GM12878 (cell line): Measurements from ENCODE around the gene PHF3. TPM values are rescaled to one million over a fixed set of nuclear protein-coding genes. Genes with fewer than 3 reads are reported as not detected.

Source experiments
- ATAC-seq: fragments of 200-7000 bp; cut with Tn5 transposase; 3 replicates; pipeline ENCODE4 v1.9.1; 2020; ENCODE audit warnings: mild to moderate bottlenecking, moderate library complexity
- BruUV-seq: library from RNA; stranded (reverse); fragments of 400-500 nt; replicated peaks from 2 replicates; lab custom pipeline; 2021; lab: Mats Ljungman, UMichigan
- CTCF ChIA-PET: fragments of 300-600 bp; sonication (Branson Sonifier 250); formaldehyde crosslinking; extraction: SDS; loops from one replicate; lab custom pipeline; 2021; ENCODE audit warnings: inconsistent platforms; lab: Yijun Ruan, JAX
- POLR2A ChIA-PET: fragments of 350-600 bp; formaldehyde crosslinking; extraction: SDS; loops from one replicate; lab custom pipeline; 2021; ENCODE audit warnings: inconsistent platforms; lab: Charles Lee
- RAD21 ChIA-PET: fragments of 300-600 bp; sonication (Branson Sonifier 250); formaldehyde crosslinking; loops from one replicate; lab custom pipeline; 2023; ENCODE audit warnings: antibody characterized with exemption; ENCODE audit not compliant: unreplicated experiment; lab: Charles Lee
- SMC1A ChIA-PET: fragments of 300-600 bp; sonication (Branson Sonifier 250); formaldehyde crosslinking; loops from one replicate; lab custom pipeline; 2023; ENCODE audit not compliant: unreplicated experiment, uncharacterized antibody; lab: Charles Lee
- DNase-seq: peaks from one replicate; pipeline ENCODE4 v3.0.0-alpha.2; 2011; ENCODE audit warnings: low read depth, low spot score
- FAIRE-seq: peaks from 3 replicates; lab custom pipeline; 2011; peaks lifted over from hg19 to GRCh38; lab: Jason Lieb, UNC
- H2AFZ ChIP-seq: 2 replicates; pipeline ENCODE4 v1.6.0; 2011; ENCODE audit warnings: low read depth, low read length, control low read depth; ENCODE audit not compliant: control insufficient read depth
- H3K27ac ChIP-seq: 2 replicates; pipeline ENCODE4 v1.5.1; 2011; ENCODE audit warnings: control low read depth; ENCODE audit not compliant: control insufficient read depth, insufficient read depth
- H3K27me3 ChIP-seq, 2 experiments: replicated peaks in 1 of 2; 2 replicates each; pipeline versions ENCODE4 v1.6.0 to v1.6.1; 2011; ENCODE audit warnings: low read length in 1 of 2; ENCODE audit not compliant: control insufficient read depth in 2 of 2, insufficient read depth in 2 of 2
- H3K36me3 ChIP-seq, 2 experiments: 2 replicates each; pipeline ENCODE4 v1.5.1; 2011; ENCODE audit warnings: low read length in 1 of 2; ENCODE audit not compliant: control insufficient read depth in 2 of 2, insufficient read depth in 2 of 2
- H3K4me1 ChIP-seq: 2 replicates; pipeline ENCODE4 v1.6.1; 2011; ENCODE audit warnings: mild to moderate bottlenecking, low read length, moderate library complexity, mixed read lengths; ENCODE audit not compliant: control insufficient read depth, insufficient read depth
- H3K4me2 ChIP-seq: 2 replicates; pipeline ENCODE4 v1.6.0; 2011; ENCODE audit warnings: control low read depth; ENCODE audit not compliant: control insufficient read depth, insufficient read depth
- H3K4me3 ChIP-seq: fragments of 200-600 bp; sonication (generic); 2 replicates; pipeline ENCODE4 v1.5.1; 2016
- H3K79me2 ChIP-seq: 2 replicates; pipeline ENCODE4 v1.6.0; 2011; ENCODE audit warnings: low read length; ENCODE audit not compliant: control insufficient read depth, insufficient read depth
- H3K9ac ChIP-seq: 2 replicates; pipeline ENCODE4 v1.8.0; 2011; ENCODE audit warnings: low read length, control low read depth, mixed read lengths; ENCODE audit not compliant: control insufficient read depth, insufficient read depth
- H3K9me3 ChIP-seq: replicated peaks from 3 replicates; pipeline ENCODE4 v1.5.1; 2011; ENCODE audit warnings: mild to moderate bottlenecking, low read length; ENCODE audit not compliant: control insufficient read depth, insufficient read depth
- H4K20me1 ChIP-seq: 2 replicates; pipeline ENCODE4 v1.6.0; 2011; ENCODE audit not compliant: control insufficient read depth, insufficient read depth
- BCL3 ChIP-seq: IDR thresholded peaks from 2 replicates; pipeline ENCODE4 v1.6.1; 2011; ENCODE audit warnings: borderline replicate concordance, low read depth, mild to moderate bottlenecking, moderate library complexity, low read length; ENCODE audit not compliant: insufficient read depth, poor library complexity, severe bottlenecking
- BRCA1 ChIP-seq: IDR thresholded peaks from 2 replicates; pipeline ENCODE4 v1.6.1; 2011; ENCODE audit warnings: low read depth, low read length, improper control_type of control experiment
- DPF2 ChIP-seq: fragments of 450-650 bp; IDR thresholded peaks from 2 replicates; pipeline ENCODE4 v1.6.1; 2017; ENCODE audit warnings: mild to moderate bottlenecking
- E2F8 ChIP-seq: fragments of 450-650 bp; IDR thresholded peaks from 2 replicates; pipeline ENCODE4 v1.6.1; 2018; ENCODE audit warnings: mild to moderate bottlenecking, low read depth, moderate library complexity; ENCODE audit not compliant: partially characterized antibody
- E4F1 ChIP-seq: fragments of 450-650 bp; IDR thresholded peaks from 2 replicates; pipeline ENCODE4 v1.6.1; 2018; ENCODE audit warnings: borderline replicate concordance, mild to moderate bottlenecking; ENCODE audit not compliant: partially characterized antibody
- IKZF1 ChIP-seq: fragments of 450-650 bp; conservative IDR thresholded peaks from 2 replicates; pipeline ENCODE4 v1.6.1; 2017; ENCODE audit warnings: antibody characterized with exemption, mild to moderate bottlenecking
- KLF5 ChIP-seq: fragments of 450-650 bp; IDR thresholded peaks from 2 replicates; pipeline ENCODE4 v1.6.1; 2014; ENCODE audit warnings: mild to moderate bottlenecking; ENCODE audit not compliant: partially characterized antibody
- NRF1 ChIP-seq: conservative IDR thresholded peaks from 2 replicates; pipeline ENCODE4 v1.6.1; 2011; ENCODE audit warnings: mild to moderate bottlenecking, low read depth, low read length, improper control_type of control experiment
- PAX8 ChIP-seq: fragments of 450-650 bp; IDR thresholded peaks from 2 replicates; pipeline ENCODE4 v1.6.1; 2017; ENCODE audit warnings: mild to moderate bottlenecking, moderate library complexity
- POLR2AphosphoS2 ChIP-seq: IDR thresholded peaks from 2 replicates; pipeline ENCODE4 v1.6.1; 2011; ENCODE audit warnings: low read depth, mild to moderate bottlenecking, low read length, improper control_type of control experiment, moderate library complexity
- WGBS: methylation state at CpG from one replicate; pipeline ENCODE4 v1.1.6; 2016; ENCODE audit warnings: low lambda C conversion rate; ENCODE audit not compliant: insufficient replicate concordance, insufficient coverage; ENCODE audit errors: missing lambda C conversion rate; 5-methylcytosine and 5-hydroxymethylcytosine counted together
- in situ Hi-C: fragments of 300-500 bp; cut with MboI; formaldehyde crosslinking; loops from 9 replicates; pipeline ENCODE4 v1.14.3; 2018; ENCODE audit warnings: mixed read lengths
- intact Hi-C: fragments of 100-400 bp; cut with micrococcal nuclease; formaldehyde crosslinking; loops from one replicate; pipeline ENCODE4 v1.14.2; 2022; ENCODE audit not compliant: unreplicated experiment
- polyA plus RNA-seq, 11 experiments: library from polyadenylated mRNA; depleted of rRNA in 4 of 11; unstranded in 6 of 11; stranded (reverse) in 5 of 11; fragments of >200 nt; fragmentation: Nextera tagmentation in 4 of 11; fragmentation: Illumina TruSeq in 1 of 11; extraction: Ambion mirVana in 4 of 11; extraction: Trizol in 1 of 11; gene quantifications; 1 replicate in 1 of 11; 2 replicates in 10 of 11; pipeline versions ENCODE4 v1.2.1 to v1.2.3, GENCODE V29; 2011 to 2016; ENCODE audit warnings: inconsistent platforms in 2 of 11, missing spikeins in 2 of 11, low read depth in 1 of 11
- total RNA-seq, 4 experiments: library from RNA; depleted of rRNA in 3 of 4; stranded (reverse); fragments of >200 nt in 3 of 4; fragmentation: Illumina TruSeq in 1 of 4; extraction: Trizol in 1 of 4; gene quantifications; 2 replicates each; pipeline versions ENCODE4 v1.2.1 to v1.2.3, GENCODE V29; 2013 to 2021
- TF ChIP-seq, protein P1 (sequence below), 3 experiments: IDR thresholded peaks in 2 of 3; conservative IDR thresholded peaks in 1 of 3; 2 replicates each; pipeline ENCODE4 v1.5.1; 2011; ENCODE audit warnings: low read depth in 3 of 3, low read length in 3 of 3, mild to moderate bottlenecking in 3 of 3, control low read depth in 2 of 3, moderate library complexity in 2 of 3, inconsistent platforms in 1 of 3, mixed read lengths in 1 of 3; ENCODE audit not compliant: control insufficient read depth in 2 of 3, insufficient read depth in 1 of 3; ENCODE audit errors: extremely low read depth in 1 of 3

PHF3 gene
- total and polyA plus RNA-seq, 10 of the 15 experiments (the other 5 are each of a cell fraction or from before 2014, with no cell fraction given) = 8.3 to 61.5 (median 26.6) TPM

DNA sequence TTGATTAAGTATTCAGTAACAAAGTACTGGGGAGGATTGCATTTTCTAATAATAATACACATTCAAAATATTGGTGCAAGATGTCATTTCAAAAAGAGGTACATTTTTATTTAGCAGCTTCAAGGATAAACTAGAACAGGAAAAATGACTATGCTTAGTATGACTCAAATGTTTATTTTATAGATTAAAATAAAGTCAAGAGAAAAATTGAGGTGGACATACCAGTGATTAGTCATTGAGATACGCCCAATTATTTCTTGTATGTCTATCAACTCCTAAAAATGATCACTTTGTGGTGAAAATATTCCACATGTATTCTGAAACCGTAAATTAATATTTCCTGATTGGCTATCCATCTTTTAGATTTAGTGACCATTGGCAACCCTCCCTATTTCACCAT is 96.7 kb downstream of the PHF3 start:
- intact Hi-C loops (no loop called here), in situ Hi-C loops (no loop called here)
- SMC1A ChIA-PET = interaction anchor here (0.5 to 1.6 kb wide), 7 partner anchors 9 to 134 kb away, joined by 3 to 6 read pairs (median 4); no protein-coding TSS in a partner anchor
- Histone ChIP-seq H4K20me1 (no peaks in the 10 kb centered on the region), H3K27me3 (no peaks in the 10 kb centered on the region), H3K9ac (no peak overlapping the region), H3K27ac (no peak overlapping the region), H3K4me1 (no peaks in the 10 kb centered on the region), H3K79me2 (no peaks in the 10 kb centered on the region), H3K4me3 (no peak overlapping the region), H3K9me3 (no peaks in the 10 kb centered on the region), H3K36me3 (no peaks in the 10 kb centered on the region), H3K4me2 (no peak overlapping the region), H2AFZ (no peak overlapping the region)
- no TSS peak for BruUV-seq
- POLR2A ChIA-PET = no interaction called here
- ATAC-seq (no peak), FAIRE-seq (no peak), DNase-seq (no peak)
- 70% methylated on average over 2 of the region's 2 CpGs for WGBS
- CTCF ChIA-PET = interaction anchor here (1.2 to 1.4 kb wide), 2 partner anchors 9 to 30 kb away, joined by 3 to 4 read pairs; no protein-coding TSS in a partner anchor
- RAD21 ChIA-PET = no interaction called here
- TF ChIP-seq DPF2 = no peak
- no peak for TF ChIP-seq E4F1
- no peak for TF ChIP-seq IKZF1
- TF ChIP-seq KLF5 = no peak
- no peak for TF ChIP-seq NRF1
- TF ChIP-seq, protein P1, sequence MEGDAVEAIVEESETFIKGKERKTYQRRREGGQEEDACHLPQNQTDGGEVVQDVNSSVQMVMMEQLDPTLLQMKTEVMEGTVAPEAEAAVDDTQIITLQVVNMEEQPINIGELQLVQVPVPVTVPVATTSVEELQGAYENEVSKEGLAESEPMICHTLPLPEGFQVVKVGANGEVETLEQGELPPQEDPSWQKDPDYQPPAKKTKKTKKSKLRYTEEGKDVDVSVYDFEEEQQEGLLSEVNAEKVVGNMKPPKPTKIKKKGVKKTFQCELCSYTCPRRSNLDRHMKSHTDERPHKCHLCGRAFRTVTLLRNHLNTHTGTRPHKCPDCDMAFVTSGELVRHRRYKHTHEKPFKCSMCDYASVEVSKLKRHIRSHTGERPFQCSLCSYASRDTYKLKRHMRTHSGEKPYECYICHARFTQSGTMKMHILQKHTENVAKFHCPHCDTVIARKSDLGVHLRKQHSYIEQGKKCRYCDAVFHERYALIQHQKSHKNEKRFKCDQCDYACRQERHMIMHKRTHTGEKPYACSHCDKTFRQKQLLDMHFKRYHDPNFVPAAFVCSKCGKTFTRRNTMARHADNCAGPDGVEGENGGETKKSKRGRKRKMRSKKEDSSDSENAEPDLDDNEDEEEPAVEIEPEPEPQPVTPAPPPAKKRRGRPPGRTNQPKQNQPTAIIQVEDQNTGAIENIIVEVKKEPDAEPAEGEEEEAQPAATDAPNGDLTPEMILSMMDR (IDR thresholded peaks at IDR 0.05 in 2 of 3, conservative IDR thresholded peaks at IDR 0.05 in 1 of 3; ENCODE audit: control insufficient read depth in 2 of 3, extremely low read depth in 1 of 3, insufficient read depth in 1 of 3, low read depth in 3 of 3, low read length in 3 of 3) = no peak
- TF ChIP-seq E2F8 = no peak
- TF ChIP-seq BRCA1 = no peak
- no peak for TF ChIP-seq POLR2AphosphoS2
- TF ChIP-seq BCL3 = no peak
- no peak for TF ChIP-seq PAX8
